Kidney (tissue), 14 donors: Measurements from ENCODE around the gene HOXB6. TPM values are rescaled to one million over a fixed set of nuclear protein-coding genes. Genes with fewer than 3 reads are reported as not detected.

Source experiments
- DNase-seq, 5 donors: peaks; one replicate each; pipeline ENCODE4 v3.0.0-alpha.2; 2013 to 2020
- FAIRE-seq: peaks from 2 replicates; lab custom pipeline; 2012; peaks lifted over from hg19 to GRCh38; lab: Jason Lieb, UNC
- H3K27ac ChIP-seq, 2 donors: one replicate each; pipeline ENCODE4 v1.7.0; 2013; ENCODE audit warnings: low read depth in 2 of 2, low read length in 2 of 2, inconsistent platforms in 1 of 2
- H3K27me3 ChIP-seq: one replicate; pipeline ENCODE4 v1.7.1; 2013; ENCODE audit warnings: low read length, inconsistent platforms; ENCODE audit not compliant: control insufficient read depth, insufficient read depth
- H3K36me3 ChIP-seq, 3 donors: one replicate each; pipeline versions ENCODE4 v1.7.0 to v1.7.1; 2013; ENCODE audit warnings: low read length in 3 of 3, control low read depth in 1 of 3, inconsistent platforms in 1 of 3; ENCODE audit not compliant: insufficient read depth in 3 of 3, control insufficient read depth in 2 of 3
- H3K4me1 ChIP-seq, 3 donors: one replicate each; pipeline versions ENCODE4 v1.7.0 to v1.7.1; 2013; ENCODE audit warnings: low read length in 3 of 3, inconsistent platforms in 1 of 3, low read depth in 1 of 3; ENCODE audit not compliant: control insufficient read depth in 2 of 3, insufficient read depth in 2 of 3
- H3K4me3 ChIP-seq, 3 donors: one replicate each; pipeline versions ENCODE4 v1.7.0 to v1.8.1; 2013; ENCODE audit warnings: low read length in 3 of 3, control low read depth in 1 of 3, inconsistent platforms in 1 of 3
- H3K9ac ChIP-seq, 3 donors: one replicate each; pipeline versions ENCODE4 v1.7.0 to v1.7.1; 2013; ENCODE audit warnings: low read length in 3 of 3, control low read depth in 1 of 3, inconsistent platforms in 1 of 3
- H3K9me3 ChIP-seq, 3 donors: one replicate each; pipeline versions ENCODE4 v1.7.0 to v1.7.1; 2013; ENCODE audit warnings: low read length in 3 of 3, control low read depth in 1 of 3, inconsistent platforms in 1 of 3; ENCODE audit not compliant: control insufficient read depth in 2 of 3, insufficient read depth in 1 of 3
- intact Hi-C: fragments of 100-400 bp; cut with DNase I; formaldehyde crosslinking; loops from one replicate; pipeline ENCODE4 v1.11.1; 2022
- polyA plus RNA-seq: library from polyadenylated mRNA; stranded (reverse); fragments of 350-450 nt; fragmentation: Illumina TruSeq; extraction: RNeasy Lipid Tissue Mini Kit (QIAGEN cat#74804); gene quantifications from one replicate; pipeline ENCODE4 v1.2.3, GENCODE V29; 2014; ENCODE audit warnings: low read depth, low replicate concordance; ENCODE audit not compliant: insufficient read depth
- total RNA-seq: library from RNA; stranded (reverse); fragmentation: NEBNext Ultra II Directional; extraction: Animal tissue kit (Norgen Biotek cat#: 25700); gene quantifications from one replicate; pipeline ENCODE4 v1.2.1, GENCODE V29; 2021
- TF ChIP-seq, protein P1 (sequence below): IDR thresholded peaks from 3 replicates; pipeline ENCODE4 v1.5.1; 2012; ENCODE audit warnings: mild to moderate bottlenecking, moderate library complexity, borderline replicate concordance; ENCODE audit not compliant: insufficient read depth; ENCODE audit errors: extremely low read depth
- donor health status: control.
- donor health status: control.
- donor health status: control.
- donor health status: control.
- donor health status: control.
- donor health status: DM: yes; HTN: yes; CAD: no.
- donor health status: Normal renal cell carcinoma (clear cell type).

Gene HOXB6
- total and polyA plus RNA-seq, 2 donors from 2014 or later: 44.0 to 90.2 TPM

DNA sequence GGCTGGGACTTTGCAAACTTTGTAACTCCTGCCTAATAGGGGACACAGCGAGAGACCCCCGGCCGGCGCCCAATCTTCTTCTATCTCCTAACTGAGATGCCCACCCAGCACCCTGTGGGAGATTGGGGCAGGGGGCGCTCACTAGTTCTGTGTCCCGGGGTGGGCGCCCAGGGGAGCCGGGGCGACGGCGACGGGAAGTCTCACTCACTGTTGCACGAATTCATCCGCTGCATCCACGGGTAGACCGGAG, 7.3 kb downstream of the HOXB6 start:
- intact Hi-C loops: loop anchor here (10.0 kb wide), 1 partner anchor 263 kb away; no protein-coding TSS in a partner anchor
- H3K27me3 ChIP-seq: no peaks in the 10 kb centered on the region
- FAIRE-seq (no peak), DNase-seq (peak in 2 of 5 donors; percentile 68 to 78)
- H3K9ac ChIP-seq: peak overlapping the region in 2 of 3 donors; percentile 72 to 82
- TF ChIP-seq, protein P1, sequence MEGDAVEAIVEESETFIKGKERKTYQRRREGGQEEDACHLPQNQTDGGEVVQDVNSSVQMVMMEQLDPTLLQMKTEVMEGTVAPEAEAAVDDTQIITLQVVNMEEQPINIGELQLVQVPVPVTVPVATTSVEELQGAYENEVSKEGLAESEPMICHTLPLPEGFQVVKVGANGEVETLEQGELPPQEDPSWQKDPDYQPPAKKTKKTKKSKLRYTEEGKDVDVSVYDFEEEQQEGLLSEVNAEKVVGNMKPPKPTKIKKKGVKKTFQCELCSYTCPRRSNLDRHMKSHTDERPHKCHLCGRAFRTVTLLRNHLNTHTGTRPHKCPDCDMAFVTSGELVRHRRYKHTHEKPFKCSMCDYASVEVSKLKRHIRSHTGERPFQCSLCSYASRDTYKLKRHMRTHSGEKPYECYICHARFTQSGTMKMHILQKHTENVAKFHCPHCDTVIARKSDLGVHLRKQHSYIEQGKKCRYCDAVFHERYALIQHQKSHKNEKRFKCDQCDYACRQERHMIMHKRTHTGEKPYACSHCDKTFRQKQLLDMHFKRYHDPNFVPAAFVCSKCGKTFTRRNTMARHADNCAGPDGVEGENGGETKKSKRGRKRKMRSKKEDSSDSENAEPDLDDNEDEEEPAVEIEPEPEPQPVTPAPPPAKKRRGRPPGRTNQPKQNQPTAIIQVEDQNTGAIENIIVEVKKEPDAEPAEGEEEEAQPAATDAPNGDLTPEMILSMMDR: no peak
- H3K9me3 ChIP-seq: no peaks in the 10 kb centered on the region
- peak overlapping the region; percentile 69 to 75 (median 70) for H3K4me3 ChIP-seq
- H3K4me1 ChIP-seq: peaks cover 0 to 12% (median 11%) of the 10 kb centered on the region in 3 donors
- peak overlapping the region; percentile 90 to 91 for H3K27ac ChIP-seq
- peaks cover 0 to 12% (median 0%) of the 10 kb centered on the region in 3 donors for H3K36me3 ChIP-seq

- peaks cover 0 to 12% (median 11%) of the 10 kb centered on the region in 3 donors for H3K4me1 ChIP-seq
- no peaks in the 10 kb centered on the region for H3K27me3 ChIP-seq
- H3K9me3 ChIP-seq: no peaks in the 10 kb centered on the region
- peak; percentile 51 to 91 (median 88) for DNase-seq
- H3K4me3 ChIP-seq: peak overlapping the region; percentile 69 to 75 (median 70)
- peak overlapping the region; percentile 90 to 91 for H3K27ac ChIP-seq
- H3K9ac ChIP-seq: peak overlapping the region; percentile 67 to 72 (median 68)
- intact Hi-C loops: loop anchor here (10.0 kb wide), 1 partner anchor 262 kb away; no protein-coding TSS in a partner anchor
- TF ChIP-seq, protein P1: no peak
- peaks cover 0 to 12% (median 0%) of the 10 kb centered on the region in 3 donors for H3K36me3 ChIP-seq
- no peak for FAIRE-seq
Observed at GRCh38 chr17:48596735-48597527, 7.9 kb downstream of the HOXB6 start.

GRCh38 chr17:48596000-48596734, 8.6 kb downstream of the HOXB6 start:
- Histone ChIP-seq H3K36me3 (peaks cover 0 to 12% (median 3%) of the 10 kb centered on the region in 3 donors), H3K27me3 (no peaks in the 10 kb centered on the region), H3K9me3 (no peaks in the 10 kb centered on the region), H3K27ac (peak overlapping the region; percentile 90 to 91), H3K4me1 (peaks cover 0 to 12% (median 11%) of the 10 kb centered on the region in 3 donors), H3K4me3 (peak overlapping the region; percentile 49 to 70 (median 69)), H3K9ac (peak overlapping the region; percentile 62 to 72 (median 67))
- intact Hi-C loops: loop anchor here (10.0 kb wide), 1 partner anchor 261 kb away; no protein-coding TSS in a partner anchor
- FAIRE-seq (no peak), DNase-seq (peak in 2 of 5 donors; percentile 67 to 71)
- TF ChIP-seq, protein P1: no peak
